ENCODE measurements around the gene LCN1. TPM values are rescaled to one million over a fixed set of nuclear protein-coding genes. Genes with fewer than 3 reads are reported as not detected.

The LCN1 gene
- total RNA-seq, 3 donors from 2014 or later: not detected

DNA sequence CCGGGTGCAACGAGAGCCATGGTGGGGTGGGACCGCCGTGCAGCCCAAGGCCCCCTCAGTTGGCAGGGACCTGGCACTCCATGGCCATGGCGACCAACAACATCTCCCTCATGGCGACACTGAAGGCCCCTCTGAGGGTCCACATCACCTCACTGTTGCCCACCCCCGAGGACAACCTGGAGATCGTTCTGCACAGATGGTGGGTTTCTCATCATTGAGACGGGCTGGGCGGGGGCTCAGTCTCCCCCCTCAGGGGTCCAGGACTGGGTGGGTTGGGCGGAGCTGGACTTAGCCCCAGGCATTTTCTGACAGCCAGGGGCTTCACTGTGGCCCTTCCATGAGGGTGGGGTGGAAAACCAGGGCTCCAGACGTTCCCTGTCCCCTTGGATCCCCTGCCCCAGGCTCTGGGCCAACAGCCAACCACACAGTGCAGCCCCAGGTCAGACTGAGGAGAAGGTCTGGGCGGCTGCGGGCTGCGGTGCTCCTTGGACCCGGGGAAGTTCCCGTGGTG lies 41.0 kb downstream of the LCN1 start:
- TF ChIP-seq, protein P1, sequence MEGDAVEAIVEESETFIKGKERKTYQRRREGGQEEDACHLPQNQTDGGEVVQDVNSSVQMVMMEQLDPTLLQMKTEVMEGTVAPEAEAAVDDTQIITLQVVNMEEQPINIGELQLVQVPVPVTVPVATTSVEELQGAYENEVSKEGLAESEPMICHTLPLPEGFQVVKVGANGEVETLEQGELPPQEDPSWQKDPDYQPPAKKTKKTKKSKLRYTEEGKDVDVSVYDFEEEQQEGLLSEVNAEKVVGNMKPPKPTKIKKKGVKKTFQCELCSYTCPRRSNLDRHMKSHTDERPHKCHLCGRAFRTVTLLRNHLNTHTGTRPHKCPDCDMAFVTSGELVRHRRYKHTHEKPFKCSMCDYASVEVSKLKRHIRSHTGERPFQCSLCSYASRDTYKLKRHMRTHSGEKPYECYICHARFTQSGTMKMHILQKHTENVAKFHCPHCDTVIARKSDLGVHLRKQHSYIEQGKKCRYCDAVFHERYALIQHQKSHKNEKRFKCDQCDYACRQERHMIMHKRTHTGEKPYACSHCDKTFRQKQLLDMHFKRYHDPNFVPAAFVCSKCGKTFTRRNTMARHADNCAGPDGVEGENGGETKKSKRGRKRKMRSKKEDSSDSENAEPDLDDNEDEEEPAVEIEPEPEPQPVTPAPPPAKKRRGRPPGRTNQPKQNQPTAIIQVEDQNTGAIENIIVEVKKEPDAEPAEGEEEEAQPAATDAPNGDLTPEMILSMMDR (IDR thresholded peaks at IDR 0.05): no peak
- TF ChIP-seq POLR2AphosphoS5 (IDR thresholded peaks at IDR 0.05) (no peak), POLR2A (IDR thresholded peaks at IDR 0.05) (no peak)
- Histone ChIP-seq H3K4me3 (no peak overlapping the region), H3K27ac (no peak overlapping the region), H3K9me3 (no peaks in the 10 kb centered on the region), H3K36me3 (no peaks in the 10 kb centered on the region), H3K4me1 (no peaks in the 10 kb centered on the region), H3K27me3 (peaks cover 0 to 40% of the 10 kb centered on the region in 2 donors)
- intact Hi-C loops (cut with DNase I; ENCODE audit: low total_unique reads): no loop called here
- DNase-seq (ENCODE audit: low spot score in 2 of 2): no peak

DNA sequence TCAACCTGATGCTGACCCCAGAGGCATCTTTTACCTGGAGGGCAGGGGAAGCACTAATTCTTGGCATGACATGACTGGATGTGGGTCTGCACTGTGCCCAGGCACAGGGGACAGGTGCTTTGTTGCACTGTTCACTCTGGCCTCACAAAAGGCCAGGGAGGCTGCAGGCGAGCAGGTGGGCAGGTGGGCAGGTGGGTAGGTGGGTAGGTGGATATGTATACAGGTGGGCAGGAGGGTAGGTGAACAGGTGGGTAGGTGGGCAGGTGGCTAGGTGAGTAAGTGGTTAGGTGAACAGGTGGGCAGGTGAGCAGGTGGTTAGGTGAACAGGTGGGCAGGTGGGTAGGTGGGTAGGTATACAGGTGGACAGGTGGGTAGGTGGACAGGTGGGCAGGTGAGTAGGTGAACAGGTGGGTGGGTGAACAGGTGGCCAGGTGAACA lies 41.8 kb downstream of the LCN1 start:
- TF ChIP-seq POLR2AphosphoS5 (IDR thresholded peaks at IDR 0.05) (no peak), POLR2A (IDR thresholded peaks at IDR 0.05) (no peak)
- TF ChIP-seq, protein P1 (IDR thresholded peaks at IDR 0.05): no peak
- no peaks in the 10 kb centered on the region for H3K36me3 ChIP-seq
- intact Hi-C loops (cut with DNase I; ENCODE audit: low total_unique reads): no loop called here
- H3K27me3 ChIP-seq: peaks cover 0 to 40% of the 10 kb centered on the region in 2 donors
- no peaks in the 10 kb centered on the region for H3K4me1 ChIP-seq
- DNase-seq (ENCODE audit: low spot score in 2 of 2): no peak
- H3K27ac ChIP-seq: no peak overlapping the region
- H3K4me3 ChIP-seq: no peak overlapping the region
- H3K9me3 ChIP-seq: no peaks in the 10 kb centered on the region

DNA sequence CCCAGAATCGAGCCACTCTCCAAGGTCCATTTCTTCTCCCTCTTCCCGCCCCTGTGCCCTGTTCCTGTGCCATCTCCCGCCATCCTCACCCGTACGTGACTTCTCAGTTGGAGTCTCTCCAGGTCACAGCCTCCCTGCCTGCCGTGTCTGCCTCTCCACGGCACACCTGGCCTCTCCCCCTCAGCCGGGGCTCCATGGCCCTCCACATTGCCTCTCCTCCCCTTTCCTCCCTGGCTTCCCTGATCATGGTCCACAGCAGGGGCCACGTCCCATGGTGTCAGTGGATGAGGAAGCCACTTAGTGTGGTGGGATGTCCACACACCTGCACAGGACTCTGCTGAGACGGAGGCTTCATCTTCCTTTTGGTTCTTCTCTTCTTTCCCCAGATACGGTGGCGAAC lies 42.6 kb downstream of the LCN1 start:
- no peaks in the 10 kb centered on the region for H3K36me3 ChIP-seq
- peaks cover 0 to under 1% of the 10 kb centered on the region in 2 donors for H3K9me3 ChIP-seq
- no peak overlapping the region for H3K4me3 ChIP-seq
- TF ChIP-seq POLR2AphosphoS5 (IDR thresholded peaks at IDR 0.05) (no peak), POLR2A (IDR thresholded peaks at IDR 0.05) (no peak)
- no peak overlapping the region for H3K27ac ChIP-seq
- H3K27me3 ChIP-seq: peaks cover 0 to 40% of the 10 kb centered on the region in 2 donors
- no peaks in the 10 kb centered on the region for H3K4me1 ChIP-seq
- intact Hi-C loops (cut with DNase I; ENCODE audit: low total_unique reads): no loop called here
- no peak for DNase-seq (ENCODE audit: low spot score in 2 of 2)

DNA sequence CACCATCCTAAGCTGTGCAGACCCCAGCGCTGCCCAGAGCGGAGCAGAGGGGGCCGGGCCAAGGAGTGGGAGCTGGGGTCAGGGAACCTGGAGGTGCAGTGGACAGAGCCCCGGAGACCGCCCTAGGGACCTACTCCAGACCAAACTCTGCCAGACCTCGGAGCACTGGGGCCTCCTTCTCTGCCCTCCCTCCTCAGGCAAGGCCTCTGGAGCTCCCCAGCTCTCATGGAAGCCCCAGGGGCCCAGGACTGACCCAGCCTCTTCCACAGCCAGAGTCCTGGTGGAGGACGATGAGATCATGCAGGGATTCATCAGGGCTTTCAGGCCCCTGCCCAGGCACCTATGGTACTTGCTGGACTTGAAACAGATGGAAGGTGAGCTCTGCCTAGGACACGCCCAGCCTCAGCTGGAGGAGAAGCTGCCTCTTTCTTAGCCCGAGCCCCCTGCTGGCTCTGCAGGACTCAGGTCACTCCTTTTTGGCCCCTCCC lies 43.9 kb downstream of the LCN1 start:
- no peaks in the 10 kb centered on the region for H3K36me3 ChIP-seq
- no peak overlapping the region for H3K27ac ChIP-seq
- no peak for TF ChIP-seq POLR2AphosphoS5 (IDR thresholded peaks at IDR 0.05)
- TF ChIP-seq POLR2A (IDR thresholded peaks at IDR 0.05): no peak
- TF ChIP-seq, protein P1 (IDR thresholded peaks at IDR 0.05): no peak
- H3K4me1 ChIP-seq: no peaks in the 10 kb centered on the region
- intact Hi-C loops (cut with DNase I; ENCODE audit: low total_unique reads): no loop called here
- no peak for DNase-seq (ENCODE audit: low spot score in 2 of 2)
- peaks cover 0 to 40% of the 10 kb centered on the region in 2 donors for H3K27me3 ChIP-seq
- no peak overlapping the region for H3K4me3 ChIP-seq
- peaks cover 0 to 7% of the 10 kb centered on the region in 2 donors for H3K9me3 ChIP-seq

DNA sequence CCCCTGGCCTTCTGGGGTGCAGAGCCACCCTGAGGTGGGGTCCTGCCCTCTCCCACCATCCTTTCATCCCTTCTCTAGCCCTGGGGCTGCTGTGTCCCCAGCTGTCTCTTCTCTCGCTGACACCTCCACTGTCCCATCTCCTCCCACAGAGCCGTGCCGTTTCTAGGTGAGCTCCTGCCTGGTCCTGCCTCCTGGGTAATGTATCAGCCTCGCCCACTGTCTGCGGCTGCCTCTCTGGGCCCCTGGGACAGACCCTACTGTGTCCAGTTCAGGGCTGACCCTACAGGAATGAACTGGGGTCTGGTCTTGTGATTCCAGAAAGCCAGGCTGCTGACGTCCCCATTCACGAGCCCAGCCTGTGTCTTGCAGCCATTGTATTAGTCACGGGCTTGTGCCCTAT lies 44.4 kb downstream of the LCN1 start:
- intact Hi-C loops (cut with DNase I; ENCODE audit: low total_unique reads): no loop called here
- Histone ChIP-seq H3K27me3 (peaks cover 0 to 40% of the 10 kb centered on the region in 2 donors), H3K4me3 (no peak overlapping the region), H3K9me3 (peaks cover 0 to 7% of the 10 kb centered on the region in 2 donors), H3K4me1 (no peaks in the 10 kb centered on the region), H3K36me3 (no peaks in the 10 kb centered on the region), H3K27ac (no peak overlapping the region)
- no peak for DNase-seq (ENCODE audit: low spot score in 2 of 2)
- TF ChIP-seq, protein P1 (IDR thresholded peaks at IDR 0.05): no peak
- TF ChIP-seq POLR2A (IDR thresholded peaks at IDR 0.05) (no peak), POLR2AphosphoS5 (IDR thresholded peaks at IDR 0.05) (no peak)
